K562 (cell line): Measurements from ENCODE around the gene NETO1. TPM values are rescaled to one million over a fixed set of nuclear protein-coding genes. Genes with fewer than 3 reads are reported as not detected.

ENCODE experiments used
- ATAC-seq: fragments of 200-7000 bp; cut with Tn5 transposase; 3 replicates; pipeline ENCODE4 v1.9.1; 2020; ENCODE audit warnings: moderate library complexity
- BruUV-seq: library from RNA; stranded (reverse); fragments of 400-500 nt; replicated peaks from 2 replicates; lab custom pipeline; 2021; lab: Mats Ljungman, UMichigan
- CTCF ChIA-PET: fragments of 300-600 bp; formaldehyde crosslinking; extraction: SDS; loops from one replicate; lab custom pipeline; 2021; ENCODE audit warnings: low intra/inter-chr PET ratio; lab: Yijun Ruan, JAX
- POLR2A ChIA-PET: fragments of 300-600, 350-650 bp; sonication (Branson Sonifier 250); formaldehyde crosslinking; extraction: SDS; loops from one replicate; lab custom pipeline; 2021; ENCODE audit warnings: antibody characterized with exemption, inconsistent platforms; lab: Yijun Ruan, JAX
- DNase-seq, 4 experiments: peaks; one replicate each; pipeline versions ENCODE4 v3.0.0 to v3.0.0-alpha.2; 2011 to 2018; ENCODE audit warnings: low spot score in 3 of 4, mixed read lengths in 3 of 4; ENCODE audit errors: extremely low read depth in 1 of 4
- FAIRE-seq: peaks from 2 replicates; lab custom pipeline; 2011; peaks lifted over from hg19 to GRCh38; lab: Jason Lieb, UNC
- H2AFZ ChIP-seq: 2 replicates; pipeline ENCODE4 v1.6.0; 2011; ENCODE audit warnings: low read depth, low read length, control low read depth, inconsistent platforms
- H3K27ac ChIP-seq: fragments of 200-600 bp; 3 replicates; pipeline ENCODE4 v1.8.0; 2011; ENCODE audit warnings: low read depth, mild to moderate bottlenecking, control low read depth, inconsistent platforms, low read length, moderate library complexity, mixed read lengths; ENCODE audit errors: extremely low read depth
- H3K27me3 ChIP-seq, 2 experiments: fragments of 300-600 bp in 1 of 2; 2 replicates in 1 of 2; 3 replicates in 1 of 2; pipeline versions ENCODE4 v1.6.0 to v1.8.0; 2011; ENCODE audit warnings: inconsistent platforms in 2 of 2, low read length in 2 of 2, mild to moderate bottlenecking in 1 of 2, mixed read lengths in 1 of 2, moderate library complexity in 1 of 2; ENCODE audit not compliant: control insufficient read depth in 2 of 2, insufficient read depth in 2 of 2
- H3K36me3 ChIP-seq: fragments of 300-600 bp; 3 replicates; pipeline ENCODE4 v1.8.0; 2011; ENCODE audit warnings: mild to moderate bottlenecking, low read length, inconsistent platforms; ENCODE audit not compliant: control insufficient read depth, insufficient read depth
- H3K4me1 ChIP-seq, 2 experiments: fragments of 200-600 bp in 1 of 2; replicated peaks in 1 of 2; 2 replicates in 1 of 2; 3 replicates in 1 of 2; pipeline versions ENCODE4 v1.5.1 to v1.8.0; 2011; ENCODE audit warnings: inconsistent platforms in 2 of 2, low read length in 2 of 2, mild to moderate bottlenecking in 1 of 2, mixed read lengths in 1 of 2, moderate library complexity in 1 of 2; ENCODE audit not compliant: control insufficient read depth in 2 of 2, insufficient read depth in 2 of 2
- H3K4me2 ChIP-seq: 2 replicates; pipeline ENCODE4 v1.6.1; 2011; ENCODE audit warnings: low read length, control low read depth, inconsistent platforms, mixed read lengths; ENCODE audit not compliant: insufficient read depth
- H3K4me3 ChIP-seq: fragments of 200-600 bp; sonication (generic), shearing (Covaris generic); 2 replicates; pipeline ENCODE4 v1.5.1; 2016; ENCODE audit warnings: control low read depth, inconsistent platforms
- H3K79me2 ChIP-seq: fragments of 200-600 bp; 3 replicates; pipeline ENCODE4 v1.8.0; 2011; ENCODE audit warnings: low read length, inconsistent platforms; ENCODE audit not compliant: control insufficient read depth, insufficient read depth
- H3K9ac ChIP-seq, 2 experiments: 2 replicates each; pipeline versions ENCODE4 v1.6.0 to v1.6.1; 2011; ENCODE audit warnings: low read depth in 2 of 2, low read length in 2 of 2, control low read depth in 1 of 2, inconsistent platforms in 1 of 2, mild to moderate bottlenecking in 1 of 2, mixed read lengths in 1 of 2; ENCODE audit not compliant: insufficient read depth in 1 of 2
- H3K9me1 ChIP-seq: one replicate; pipeline ENCODE4 v1.6.0; 2011; ENCODE audit warnings: inconsistent platforms, mild to moderate bottlenecking, low read length, moderate library complexity; ENCODE audit not compliant: control insufficient read depth, insufficient read depth
- H3K9me3 ChIP-seq: replicated peaks from 2 replicates; pipeline ENCODE4 v1.5.1; 2011; ENCODE audit warnings: low read depth, low read length, inconsistent platforms; ENCODE audit not compliant: control insufficient read depth, insufficient read depth
- H4K20me1 ChIP-seq: replicated peaks from 2 replicates; pipeline ENCODE4 v1.6.1; 2011; ENCODE audit warnings: low read length, inconsistent platforms, mixed read lengths; ENCODE audit not compliant: control insufficient read depth, insufficient read depth
- AFF1 ChIP-seq, 2 experiments: fragments of 450-650 bp; IDR thresholded peaks; 2 replicates each; pipeline ENCODE4 v1.6.1; 2018; ENCODE audit warnings: mild to moderate bottlenecking in 2 of 2, low read depth in 1 of 2; ENCODE audit not compliant: partially characterized antibody in 2 of 2
- BRF1 ChIP-seq: IDR thresholded peaks from 3 replicates; pipeline ENCODE4 v1.6.1; 2011; ENCODE audit warnings: borderline replicate concordance, mild to moderate bottlenecking; ENCODE audit not compliant: insufficient read length; ENCODE audit errors: extremely low read depth
- CBX5 ChIP-seq: IDR thresholded peaks from 2 replicates; pipeline ENCODE4 v1.6.1; 2014; ENCODE audit warnings: low read depth, borderline replicate concordance
- CREM ChIP-seq: IDR thresholded peaks from 2 replicates; pipeline ENCODE4 v1.6.1; 2014; ENCODE audit warnings: antibody characterized with exemption, low read depth
- IRF1 ChIP-seq: sonication (generic); formaldehyde crosslinking; IDR thresholded peaks from 2 replicates; pipeline ENCODE4 v1.8.0; 2022; ENCODE audit warnings: missing genetic modification reagents, mild to moderate bottlenecking, borderline replicate concordance
- MAZ ChIP-seq, 2 experiments: fragments of 450-650 bp in 1 of 2; sonication (generic) in 1 of 2; formaldehyde crosslinking; IDR thresholded peaks in 1 of 2; conservative IDR thresholded peaks in 1 of 2; 2 replicates each; pipeline versions ENCODE4 v1.4.0 to v1.5.0; 2020; ENCODE audit warnings: mild to moderate bottlenecking in 1 of 2, missing genetic modification reagents in 1 of 2
- MTA1 ChIP-seq: fragments of 450-650 bp; IDR thresholded peaks from 2 replicates; pipeline ENCODE4 v1.6.1; 2017; ENCODE audit warnings: borderline replicate concordance
- PTRF ChIP-seq: fragments of 450-650 bp; IDR thresholded peaks from 2 replicates; pipeline ENCODE4 v1.6.1; 2016; ENCODE audit warnings: mild to moderate bottlenecking, missing genetic modification characterization, missing compliant biosample characterization
- RBM15 ChIP-seq: fragments of 200-400 bp; formaldehyde crosslinking; IDR thresholded peaks from 2 replicates; pipeline ENCODE4 v1.6.1; 2018; ENCODE audit warnings: mild to moderate bottlenecking, low read length, moderate library complexity; ENCODE audit not compliant: insufficient read depth
- SMARCA5 ChIP-seq: fragments of 450-650 bp; IDR thresholded peaks from 2 replicates; pipeline ENCODE4 v1.6.1; 2016
- ZBTB43 ChIP-seq: sonication (generic); formaldehyde crosslinking; IDR thresholded peaks from 2 replicates; pipeline ENCODE4 v1.8.0; 2023; ENCODE audit warnings: mild to moderate bottlenecking, missing genetic modification reagents
- ZNF3 ChIP-seq: fragments of 250-450 bp; sonication (Bioruptor Pico); IDR thresholded peaks from 2 replicates; pipeline ENCODE4 v1.5.0; 2021; ENCODE audit warnings: mild to moderate bottlenecking, moderate library complexity
- ZNF766 ChIP-seq: fragments of 200-800 bp; sonication (Bioruptor generic); conservative IDR thresholded peaks from 2 replicates; pipeline ENCODE4 v1.6.1; 2016; ENCODE audit warnings: missing genetic modification characterization, missing compliant biosample characterization
- WGBS: fragments of 100-300 bp; shearing (Covaris generic); methylation state at CpG from one replicate; pipeline ENCODE4 v1.1.6; 2016; ENCODE audit warnings: low coverage, mixed read lengths; ENCODE audit not compliant: insufficient coverage; ENCODE audit errors: missing lambda C conversion rate; 5-methylcytosine and 5-hydroxymethylcytosine counted together
- in situ Hi-C: fragments of 300-500 bp; cut with MboI; formaldehyde crosslinking; loops from 4 replicates; pipeline ENCODE4 v1.15.0; 2018; ENCODE audit warnings: inconsistent platforms, mixed read lengths
- intact Hi-C: fragments of 100-400 bp; cut with micrococcal nuclease; formaldehyde crosslinking; loops from 2 replicates; pipeline ENCODE4 v1.14.2; 2022
- polyA plus RNA-seq, 8 experiments: library from polyadenylated mRNA; depleted of rRNA in 4 of 8; stranded (reverse) in 5 of 8; unstranded in 3 of 8; fragments of >200 nt; fragmentation: Nextera tagmentation in 2 of 8; fragmentation: Illumina TruSeq in 1 of 8; extraction: Ambion mirVana in 2 of 8; extraction: Trizol in 1 of 8; gene quantifications; 2 replicates each; pipeline versions ENCODE4 v1.2.1 to v1.2.3, GENCODE V29; 2011 to 2014; ENCODE audit warnings: inconsistent platforms in 1 of 8, missing spikeins in 1 of 8
- total RNA-seq, 7 experiments: library from RNA; depleted of rRNA in 6 of 7; stranded (reverse); fragments of >200 nt in 6 of 7; fragmentation: Illumina TruSeq in 2 of 7; extraction: Trizol in 2 of 7; gene quantifications; 2 replicates each; pipeline versions ENCODE4 v1.2.1 to v1.2.3, GENCODE V29; 2011 to 2021; ENCODE audit warnings: low replicate concordance in 1 of 7

NETO1 gene
- total and polyA plus RNA-seq, 9 of the 15 experiments (the other 6 are each of a cell fraction or from before 2014, with no cell fraction given): not detected

GRCh38 chr18:72866442-72866900 lies 1.3 kb downstream of the NETO1 start:
- 14% methylated on average over 12 of the region's 18 CpGs for WGBS
- H4K20me1 ChIP-seq: no peaks in the 10 kb centered on the region
- H3K79me2 ChIP-seq: no peaks in the 10 kb centered on the region
- no peaks in the 10 kb centered on the region for H3K36me3 ChIP-seq
- H3K27me3 ChIP-seq: no peaks in the 10 kb centered on the region
- no peak overlapping the region for H3K4me3 ChIP-seq
- H3K9me3 ChIP-seq: no peaks in the 10 kb centered on the region
- no peak for FAIRE-seq
- POLR2A ChIA-PET: no interaction called here
- H3K27ac ChIP-seq: no peak overlapping the region
- no peak for ATAC-seq
- intact Hi-C loops: no loop called here
- H3K9me1 ChIP-seq: no peaks in the 10 kb centered on the region
- no TSS peak for BruUV-seq
- no peak overlapping the region for H2AFZ ChIP-seq
- H3K9ac ChIP-seq: no peak overlapping the region
- DNase-seq: no peak
- CTCF ChIA-PET: no interaction called here
- no peak for TF ChIP-seq SMARCA5
- TF ChIP-seq ZNF3 (CRISPR knock-in tag): no peak
- TF ChIP-seq ZBTB43 (CRISPR knock-in tag): no peak
- TF ChIP-seq RBM15: no peak
- TF ChIP-seq CREM: no peak
- no peak for TF ChIP-seq AFF1 (IDR thresholded peaks at IDR 0.05; ENCODE audit: low read depth in 1 of 2, partially characterized antibody in 2 of 2)
- TF ChIP-seq MAZ (CRISPR knock-in tag; conservative IDR thresholded peaks at IDR 0.05 in 1 of 2, IDR thresholded peaks at IDR 0.05 in 1 of 2): no peak
- no peak for TF ChIP-seq PTRF (tag)
- no peak for TF ChIP-seq MTA1
- no peak for TF ChIP-seq CBX5
- no peak for TF ChIP-seq ZNF766 (CRISPR knock-in tag)
- no peak for TF ChIP-seq IRF1 (CRISPR knock-in tag)
- TF ChIP-seq BRF1: no peak
- TF ChIP-seq, all 486 proteins: peak for 0
- Histone ChIP-seq H3K4me1 (no peaks in the 10 kb centered on the region), H3K4me2 (no peak overlapping the region)
- in situ Hi-C loops: no loop called here
